Measurements from ENCODE around the gene IL1R2.

- TF ChIP-seq EZH2 (IDR thresholded peaks at IDR 0.05) (no peak), POLR2AphosphoS5 (IDR thresholded peaks at IDR 0.05; ENCODE audit: borderline replicate concordance, low read depth, low read length) (no peak), FOXP2 (optimal IDR thresholded peaks at IDR 0.05; ENCODE audit: control extremely low read depth, extremely low read length, insufficient read depth) (no peak)
Measured at GRCh38 chr2:102029952-102030351, 38.2 kb downstream of the IL1R2 start.
